HepG2 (cell line): ENCODE results near the gene FARSB. TPM values are rescaled to one million over a fixed set of nuclear protein-coding genes. Genes with fewer than 3 reads are reported as not detected.

ENCODE experiments used
- ETV6 ChIP-seq: sonication (generic); formaldehyde crosslinking; conservative IDR thresholded peaks from 2 replicates; pipeline ENCODE4 v1.4.0; 2020; ENCODE audit warnings: missing genetic modification reagents
- FOXA1 ChIP-seq, 2 experiments: fragments of 450-650 bp in 1 of 2; sonication (generic) in 1 of 2; formaldehyde crosslinking in 1 of 2; IDR thresholded peaks; 2 replicates each; pipeline versions ENCODE4 v1.4.0 to v1.6.1; 2016 to 2020; ENCODE audit warnings: missing genetic modification reagents in 1 of 2
- GTF2F1 ChIP-seq: fragments of 150-350 bp; IDR thresholded peaks from 2 replicates; pipeline ENCODE4 v1.6.1; 2014; ENCODE audit warnings: low read length
- IKZF4 ChIP-seq: sonication (generic); formaldehyde crosslinking; IDR thresholded peaks from 2 replicates; pipeline ENCODE4 v1.5.1; 2020; ENCODE audit warnings: borderline replicate concordance, mild to moderate bottlenecking, low read depth, missing genetic modification reagents; ENCODE audit errors: not compliant biosample characterization
- MEIS1 ChIP-seq: sonication (generic); formaldehyde crosslinking; IDR thresholded peaks from 2 replicates; pipeline ENCODE4 v1.9.0; 2021; ENCODE audit warnings: mild to moderate bottlenecking, missing genetic modification reagents, moderate library complexity, borderline replicate concordance
- NR2F6 ChIP-seq, 2 experiments: IDR thresholded peaks; 2 replicates each; pipeline ENCODE4 v1.6.1; 2016; ENCODE audit warnings: antibody characterized with exemption in 1 of 2, mild to moderate bottlenecking in 1 of 2
- RERE ChIP-seq: IDR thresholded peaks from 2 replicates; pipeline ENCODE4 v1.6.1; 2016; ENCODE audit warnings: low read depth, missing genetic modification reagents, missing compliant biosample characterization
- STAT5B ChIP-seq: sonication (generic); formaldehyde crosslinking; IDR thresholded peaks from 2 replicates; pipeline ENCODE4 v1.4.0; 2020; ENCODE audit warnings: missing genetic modification reagents
- ZMYM3 ChIP-seq: sonication (generic); formaldehyde crosslinking; IDR thresholded peaks from 2 replicates; pipeline ENCODE4 v1.5.1; 2020; ENCODE audit warnings: mild to moderate bottlenecking, missing genetic modification reagents
- ZNF180 ChIP-seq: sonication (generic); formaldehyde crosslinking; IDR thresholded peaks from 2 replicates; pipeline ENCODE4 v1.4.0; 2020; ENCODE audit warnings: low read depth, missing genetic modification reagents, borderline replicate concordance
- ZNF232 ChIP-seq: sonication (generic); formaldehyde crosslinking; IDR thresholded peaks from 2 replicates; pipeline ENCODE4 v1.4.0; 2020; ENCODE audit warnings: missing genetic modification reagents, borderline replicate concordance
- ZNF644 ChIP-seq: IDR thresholded peaks from 2 replicates; pipeline ENCODE4 v1.6.1; 2016; ENCODE audit warnings: low read depth
- ZNF772 ChIP-seq: sonication (generic); formaldehyde crosslinking; IDR thresholded peaks from 2 replicates; pipeline ENCODE4 v1.5.0; 2020; ENCODE audit warnings: mild to moderate bottlenecking, missing genetic modification reagents
- polyA plus RNA-seq, 8 experiments: library from polyadenylated mRNA; depleted of rRNA in 3 of 8; stranded (reverse) in 7 of 8; unstranded in 1 of 8; fragments of >200 nt; fragmentation: Illumina TruSeq in 4 of 8; extraction: Trizol in 4 of 8; gene quantifications; 2 replicates each; pipeline versions ENCODE4 v1.2.1 to v1.2.3, GENCODE V29; 2011 to 2016; ENCODE audit warnings: low read depth in 4 of 8, missing spikeins in 1 of 8, mixed read lengths in 1 of 8; ENCODE audit not compliant: insufficient read depth in 1 of 8
- total RNA-seq, 5 experiments: library from RNA; depleted of rRNA; stranded (reverse); fragments of >200 nt; fragmentation: Illumina TruSeq; extraction: Trizol; gene quantifications; 2 replicates each; pipeline ENCODE4 v1.2.3, GENCODE V29; 2016; ENCODE audit warnings: low read depth in 1 of 5
- TF ChIP-seq, protein P1 (sequence below): sonication (generic); formaldehyde crosslinking; IDR thresholded peaks from 2 replicates; pipeline ENCODE4 v1.5.0; 2020; ENCODE audit warnings: missing genetic modification reagents, mild to moderate bottlenecking, borderline replicate concordance
- TF ChIP-seq, protein P2 (sequence below): sonication (generic); formaldehyde crosslinking; conservative IDR thresholded peaks from 2 replicates; pipeline ENCODE4 v1.8.0; 2022; ENCODE audit warnings: missing genetic modification reagents
- TF ChIP-seq, protein P3 (sequence below): sonication (generic); formaldehyde crosslinking; IDR thresholded peaks from 2 replicates; pipeline ENCODE4 v1.5.1; 2020; ENCODE audit warnings: missing genetic modification reagents, mild to moderate bottlenecking, borderline replicate concordance

FARSB gene
- total and polyA plus RNA-seq, 2 of the 13 experiments (the other 11 are each of a cell fraction or from before 2014, with no cell fraction given), result 23.3 to 45.9 TPM

- TF ChIP-seq RERE (CRISPR knock-in tag) (no peak), FOXA1 (IDR thresholded peaks at IDR 0.05) (no peak), FOXA1 (CRISPR knock-in tag; IDR thresholded peaks at IDR 0.05) (peak; percentile 42; the same call in 1 of the 2 replicates), ZMYM3 (CRISPR knock-in tag) (peak; percentile 97), NR2F6 (IDR thresholded peaks at IDR 0.05) (peak; percentile 96), NR2F6 (CRISPR knock-in tag; IDR thresholded peaks at IDR 0.05) (peak; percentile 94), ETV6 (CRISPR knock-in tag) (no peak), ZNF644 (CRISPR knock-in tag) (no peak; the same call in 1 of the 2 replicates), ZNF772 (CRISPR knock-in tag) (no peak), MEIS1 (CRISPR knock-in tag) (peak; percentile 5; the same call in 1 of the 2 replicates), ZNF180 (CRISPR knock-in tag) (no peak), STAT5B (CRISPR knock-in tag) (no peak), IKZF4 (CRISPR knock-in tag) (no peak), ZNF232 (CRISPR knock-in tag) (peak; percentile 51; the same call in 1 of the 2 replicates), GTF2F1 (no peak)
- TF ChIP-seq, protein P1, sequence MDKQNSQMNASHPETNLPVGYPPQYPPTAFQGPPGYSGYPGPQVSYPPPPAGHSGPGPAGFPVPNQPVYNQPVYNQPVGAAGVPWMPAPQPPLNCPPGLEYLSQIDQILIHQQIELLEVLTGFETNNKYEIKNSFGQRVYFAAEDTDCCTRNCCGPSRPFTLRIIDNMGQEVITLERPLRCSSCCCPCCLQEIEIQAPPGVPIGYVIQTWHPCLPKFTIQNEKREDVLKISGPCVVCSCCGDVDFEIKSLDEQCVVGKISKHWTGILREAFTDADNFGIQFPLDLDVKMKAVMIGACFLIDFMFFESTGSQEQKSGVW (CRISPR knock-in tag), result no peak
- TF ChIP-seq, protein P2, sequence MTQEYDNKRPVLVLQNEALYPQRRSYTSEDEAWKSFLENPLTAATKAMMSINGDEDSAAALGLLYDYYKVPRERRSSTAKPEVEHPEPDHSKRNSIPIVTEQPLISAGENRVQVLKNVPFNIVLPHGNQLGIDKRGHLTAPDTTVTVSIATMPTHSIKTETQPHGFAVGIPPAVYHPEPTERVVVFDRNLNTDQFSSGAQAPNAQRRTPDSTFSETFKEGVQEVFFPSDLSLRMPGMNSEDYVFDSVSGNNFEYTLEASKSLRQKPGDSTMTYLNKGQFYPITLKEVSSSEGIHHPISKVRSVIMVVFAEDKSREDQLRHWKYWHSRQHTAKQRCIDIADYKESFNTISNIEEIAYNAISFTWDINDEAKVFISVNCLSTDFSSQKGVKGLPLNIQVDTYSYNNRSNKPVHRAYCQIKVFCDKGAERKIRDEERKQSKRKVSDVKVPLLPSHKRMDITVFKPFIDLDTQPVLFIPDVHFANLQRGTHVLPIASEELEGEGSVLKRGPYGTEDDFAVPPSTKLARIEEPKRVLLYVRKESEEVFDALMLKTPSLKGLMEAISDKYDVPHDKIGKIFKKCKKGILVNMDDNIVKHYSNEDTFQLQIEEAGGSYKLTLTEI (CRISPR knock-in tag), result no peak
- TF ChIP-seq, protein P3, sequence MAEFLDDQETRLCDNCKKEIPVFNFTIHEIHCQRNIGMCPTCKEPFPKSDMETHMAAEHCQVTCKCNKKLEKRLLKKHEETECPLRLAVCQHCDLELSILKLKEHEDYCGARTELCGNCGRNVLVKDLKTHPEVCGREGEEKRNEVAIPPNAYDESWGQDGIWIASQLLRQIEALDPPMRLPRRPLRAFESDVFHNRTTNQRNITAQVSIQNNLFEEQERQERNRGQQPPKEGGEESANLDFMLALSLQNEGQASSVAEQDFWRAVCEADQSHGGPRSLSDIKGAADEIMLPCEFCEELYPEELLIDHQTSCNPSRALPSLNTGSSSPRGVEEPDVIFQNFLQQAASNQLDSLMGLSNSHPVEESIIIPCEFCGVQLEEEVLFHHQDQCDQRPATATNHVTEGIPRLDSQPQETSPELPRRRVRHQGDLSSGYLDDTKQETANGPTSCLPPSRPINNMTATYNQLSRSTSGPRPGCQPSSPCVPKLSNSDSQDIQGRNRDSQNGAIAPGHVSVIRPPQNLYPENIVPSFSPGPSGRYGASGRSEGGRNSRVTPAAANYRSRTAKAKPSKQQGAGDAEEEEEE (CRISPR knock-in tag), result no peak
Observed at GRCh38 chr2:222670191-222671038, 14.5 kb upstream of the FARSB start (continued).
